Endothelial cell of umbilical vein (primary cell): ENCODE results near the gene SP100. TPM values are rescaled to one million over a fixed set of nuclear protein-coding genes. Genes with fewer than 3 reads are reported as not detected.

Source experiments
- BruUV-seq: library from RNA; stranded (reverse); fragments of 400-500 nt; replicated peaks from 2 replicates; lab custom pipeline; 2021; lab: Mats Ljungman, UMichigan
- CTCF ChIA-PET: fragments of 300-600, 350-600 bp; sonication (Branson Sonifier 250); formaldehyde crosslinking; loops from one replicate; lab custom pipeline; 2021; ENCODE audit warnings: antibody characterized with exemption, inconsistent platforms; lab: Charles Lee
- POLR2A ChIA-PET: fragments of 300-600, 350-600 bp; sonication (Branson Sonifier 250); formaldehyde crosslinking; loops from one replicate; lab custom pipeline; 2021; ENCODE audit warnings: antibody characterized with exemption, inconsistent platforms; lab: Charles Lee
- DNase-seq: peaks from one replicate; pipeline ENCODE4 v3.0.0-alpha.2; 2011; ENCODE audit warnings: low read depth, low spot score
- FAIRE-seq: peaks from 2 replicates; lab custom pipeline; 2011; peaks lifted over from hg19 to GRCh38; lab: Jason Lieb, UNC
- H2AFZ ChIP-seq: 2 replicates; pipeline ENCODE4 v1.6.0; 2012; ENCODE audit warnings: low read depth, low read length, control low read depth, inconsistent platforms
- H3K27ac ChIP-seq: 2 replicates; pipeline ENCODE4 v1.5.1; 2011; ENCODE audit warnings: low read depth, mild to moderate bottlenecking, control low read depth, low read length, moderate library complexity; ENCODE audit not compliant: insufficient read depth
- H3K27me3 ChIP-seq, 2 experiments: 2 replicates each; pipeline versions ENCODE4 v1.6.0 to v1.6.1; 2011; ENCODE audit warnings: low read length in 2 of 2, mixed read lengths in 1 of 2; ENCODE audit not compliant: control insufficient read depth in 2 of 2, insufficient read depth in 2 of 2
- H3K36me3 ChIP-seq, 2 experiments: 2 replicates in 1 of 2; 3 replicates in 1 of 2; pipeline ENCODE4 v1.5.1; 2011; ENCODE audit warnings: low read length in 2 of 2, mild to moderate bottlenecking in 1 of 2, moderate library complexity in 1 of 2; ENCODE audit not compliant: control insufficient read depth in 2 of 2, insufficient read depth in 2 of 2; ENCODE audit errors: extremely low read depth in 1 of 2
- H3K4me1 ChIP-seq: 3 replicates; pipeline ENCODE4 v1.5.1; 2011; ENCODE audit warnings: mild to moderate bottlenecking, low read length; ENCODE audit not compliant: control insufficient read depth, insufficient read depth; ENCODE audit errors: extremely low read depth
- H3K4me2 ChIP-seq: 2 replicates; pipeline ENCODE4 v1.6.1; 2011; ENCODE audit warnings: low read length, control low read depth, mixed read lengths; ENCODE audit not compliant: insufficient read depth
- H3K4me3 ChIP-seq, 3 experiments: fragments of 200-600 bp in 1 of 3; sonication (generic), shearing (Covaris generic) in 1 of 3; replicated peaks in 1 of 3; 2 replicates each; pipeline ENCODE4 v1.5.1; 2011 to 2016; ENCODE audit warnings: control low read depth in 3 of 3, low read length in 3 of 3, mild to moderate bottlenecking in 2 of 3, inconsistent platforms in 1 of 3, low read depth in 1 of 3, moderate library complexity in 1 of 3; ENCODE audit not compliant: insufficient read depth in 1 of 3
- H3K79me2 ChIP-seq: 2 replicates; pipeline ENCODE4 v1.6.0; 2012; ENCODE audit warnings: low read length, inconsistent platforms; ENCODE audit not compliant: control insufficient read depth, insufficient read depth
- H3K9ac ChIP-seq: replicated peaks from 2 replicates; pipeline ENCODE3; 2011; ENCODE audit warnings: low read length, control low read depth; ENCODE audit not compliant: insufficient read depth; ENCODE audit errors: extremely low read depth
- H3K9me1 ChIP-seq: replicated peaks from 3 replicates; pipeline ENCODE4 v1.6.0; 2011; ENCODE audit warnings: mild to moderate bottlenecking, low read length; ENCODE audit not compliant: control insufficient read depth, insufficient read depth; ENCODE audit errors: extremely low read depth
- H3K9me3 ChIP-seq: replicated peaks from 2 replicates; pipeline ENCODE4 v1.5.1; 2012; ENCODE audit warnings: low read length, inconsistent platforms; ENCODE audit not compliant: control insufficient read depth, insufficient read depth
- H4K20me1 ChIP-seq: replicated peaks from 2 replicates; pipeline ENCODE3; 2011; ENCODE audit warnings: mild to moderate bottlenecking, low read length; ENCODE audit not compliant: control insufficient read depth, insufficient read depth; ENCODE audit errors: extremely low read depth
- EZH2 ChIP-seq: IDR thresholded peaks from 2 replicates; pipeline ENCODE4 v1.6.1; 2012; ENCODE audit warnings: borderline replicate concordance, low read depth, mild to moderate bottlenecking, moderate library complexity, low read length, inconsistent platforms; ENCODE audit not compliant: severe bottlenecking
- FOS ChIP-seq: IDR thresholded peaks from 2 replicates; pipeline ENCODE4 v1.6.1; 2011; ENCODE audit warnings: mild to moderate bottlenecking, low read length, moderate library complexity, borderline replicate concordance; ENCODE audit not compliant: insufficient read depth
- GATA2 ChIP-seq: IDR thresholded peaks from 2 replicates; pipeline ENCODE4 v1.7.0; 2011; ENCODE audit warnings: low read depth, mild to moderate bottlenecking, moderate library complexity, mixed read lengths, low read length; ENCODE audit not compliant: insufficient read length, insufficient read depth
- JUN ChIP-seq: IDR thresholded peaks from 2 replicates; pipeline ENCODE4 v1.6.1; 2011; ENCODE audit warnings: borderline replicate concordance, low read depth; ENCODE audit not compliant: insufficient read length, insufficient read depth
- MYC ChIP-seq: IDR thresholded peaks from one replicate; pipeline ENCODE4 v1.6.1; 2011; ENCODE audit warnings: mild to moderate bottlenecking, low read depth, low read length
- POLR2A ChIP-seq: IDR thresholded peaks from 2 replicates; pipeline ENCODE4 v1.6.1; 2012; ENCODE audit warnings: low read depth, mild to moderate bottlenecking, control low read depth, low read length
- POLR2AphosphoS5 ChIP-seq: IDR thresholded peaks from 2 replicates; pipeline ENCODE4 v1.6.1; 2012; ENCODE audit warnings: low read depth, mild to moderate bottlenecking, control low read depth, low read length, moderate library complexity; ENCODE audit not compliant: insufficient read depth
- dilution Hi-C: fragments of 300-500 bp; cut with MboI; formaldehyde crosslinking; loops from one replicate; pipeline ENCODE4 v1.15.0; 2019; ENCODE audit warnings: low sequenced_read_pairs; ENCODE audit not compliant: extremely low pct_ligation_motif_present
- intact Hi-C: fragments of 100-400 bp; cut with micrococcal nuclease; formaldehyde crosslinking; loops from one replicate; pipeline ENCODE4 v1.10.0; 2022
- polyA plus RNA-seq, 4 experiments: library from polyadenylated mRNA; depleted of rRNA in 3 of 4; stranded (reverse) in 3 of 4; unstranded in 1 of 4; fragments of >200 nt; gene quantifications; 2 replicates each; pipeline versions ENCODE4 v1.2.1 to v1.2.3, GENCODE V29; 2011 to 2012; ENCODE audit warnings: missing spikeins in 1 of 4
- total RNA-seq: library from RNA; stranded (reverse); gene quantifications from 2 replicates; pipeline ENCODE4 v1.2.3, GENCODE V29; 2021
- TF ChIP-seq, protein P1 (sequence below): IDR thresholded peaks from 2 replicates; pipeline ENCODE4 v1.6.1; 2011; ENCODE audit not compliant: insufficient read depth, insufficient read length
- TF ChIP-seq, protein P2 (sequence below), 2 donors: IDR thresholded peaks; 1 replicate in 1 of 2; 2 replicates in 1 of 2; pipeline ENCODE4 v1.5.1; 2011; ENCODE audit warnings: low read length in 2 of 2, mild to moderate bottlenecking in 2 of 2, moderate library complexity in 2 of 2, control low read depth in 1 of 2, inconsistent platforms in 1 of 2, low read depth in 1 of 2; ENCODE audit not compliant: insufficient read depth in 1 of 2; ENCODE audit errors: extremely low read depth in 1 of 2

The SP100 gene
- total and polyA plus RNA-seq, 2 donors (not counting 3 experiments of a cell fraction or from before 2014, with no cell fraction given): 33.7 to 108 TPM

- Histone ChIP-seq H3K9me3 (peaks cover 2% of the 10 kb centered on the region), H3K79me2 (peaks cover 90% of the 10 kb centered on the region), H3K4me1 (no peaks in the 10 kb centered on the region), H3K4me2 (no peak overlapping the region), H4K20me1 (peaks cover 7% of the 10 kb centered on the region), H3K4me3 (no peak overlapping the region), H3K27ac (no peak overlapping the region), H2AFZ (no peak overlapping the region), H3K9me1 (no peaks in the 10 kb centered on the region), H3K9ac (no peak overlapping the region), H3K36me3 (peaks cover 0 to under 1% of the 10 kb centered on the region in 2 experiments), H3K27me3 (no peaks in the 10 kb centered on the region)
- intact Hi-C loops: no loop called here
- CTCF ChIA-PET: interaction anchor here (0.9 to 1.9 kb wide), 2 partner anchors 9 to 17 kb away, joined by 3 to 7 read pairs; no protein-coding TSS in a partner anchor
- POLR2A ChIA-PET: no interaction called here
- dilution Hi-C loops: no loop called here
- no peak for FAIRE-seq
- DNase-seq: no peak
- BruUV-seq: no TSS peak
- TF ChIP-seq EZH2: no peak
These were observed 15.2 kb downstream of the SP100 start for GRCh38 chr2:230430957-230431910.

GRCh38 chr2:230434677-230435324 lies 18.8 kb downstream of the SP100 start:
- no peak overlapping the region for H3K9ac ChIP-seq
- BruUV-seq: no TSS peak
- H4K20me1 ChIP-seq: peaks cover 7% of the 10 kb centered on the region
- CTCF ChIA-PET: no interaction called here
- TF ChIP-seq, protein P1, sequence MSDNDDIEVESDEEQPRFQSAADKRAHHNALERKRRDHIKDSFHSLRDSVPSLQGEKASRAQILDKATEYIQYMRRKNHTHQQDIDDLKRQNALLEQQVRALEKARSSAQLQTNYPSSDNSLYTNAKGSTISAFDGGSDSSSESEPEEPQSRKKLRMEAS: no peak
- TF ChIP-seq, protein P2, sequence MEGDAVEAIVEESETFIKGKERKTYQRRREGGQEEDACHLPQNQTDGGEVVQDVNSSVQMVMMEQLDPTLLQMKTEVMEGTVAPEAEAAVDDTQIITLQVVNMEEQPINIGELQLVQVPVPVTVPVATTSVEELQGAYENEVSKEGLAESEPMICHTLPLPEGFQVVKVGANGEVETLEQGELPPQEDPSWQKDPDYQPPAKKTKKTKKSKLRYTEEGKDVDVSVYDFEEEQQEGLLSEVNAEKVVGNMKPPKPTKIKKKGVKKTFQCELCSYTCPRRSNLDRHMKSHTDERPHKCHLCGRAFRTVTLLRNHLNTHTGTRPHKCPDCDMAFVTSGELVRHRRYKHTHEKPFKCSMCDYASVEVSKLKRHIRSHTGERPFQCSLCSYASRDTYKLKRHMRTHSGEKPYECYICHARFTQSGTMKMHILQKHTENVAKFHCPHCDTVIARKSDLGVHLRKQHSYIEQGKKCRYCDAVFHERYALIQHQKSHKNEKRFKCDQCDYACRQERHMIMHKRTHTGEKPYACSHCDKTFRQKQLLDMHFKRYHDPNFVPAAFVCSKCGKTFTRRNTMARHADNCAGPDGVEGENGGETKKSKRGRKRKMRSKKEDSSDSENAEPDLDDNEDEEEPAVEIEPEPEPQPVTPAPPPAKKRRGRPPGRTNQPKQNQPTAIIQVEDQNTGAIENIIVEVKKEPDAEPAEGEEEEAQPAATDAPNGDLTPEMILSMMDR (IDR thresholded peaks at IDR 0.05; ENCODE audit: extremely low read depth in 1 of 2, insufficient read depth in 1 of 2, low read depth in 1 of 2, low read length in 2 of 2): no peak
- TF ChIP-seq JUN: no peak
- TF ChIP-seq EZH2: no peak
- TF ChIP-seq MYC: no peak
- no peak for TF ChIP-seq POLR2AphosphoS5
- TF ChIP-seq GATA2: no peak
- TF ChIP-seq POLR2A: no peak
- no peak for TF ChIP-seq FOS
- peaks cover 2% of the 10 kb centered on the region for H3K9me3 ChIP-seq
- peaks cover 0 to 2% of the 10 kb centered on the region in 2 experiments for H3K36me3 ChIP-seq
- POLR2A ChIA-PET: no interaction called here
- no peak overlapping the region for H3K4me2 ChIP-seq
- FAIRE-seq: no peak
- intact Hi-C loops (no loop called here), dilution Hi-C loops (no loop called here)
- H3K79me2 ChIP-seq: peaks cover 83% of the 10 kb centered on the region
- H2AFZ ChIP-seq: no peak overlapping the region
- peaks cover 7% of the 10 kb centered on the region for H3K4me1 ChIP-seq
- H3K27me3 ChIP-seq: no peaks in the 10 kb centered on the region
- H3K9me1 ChIP-seq: no peaks in the 10 kb centered on the region
- no peak overlapping the region for H3K4me3 ChIP-seq
- no peak overlapping the region for H3K27ac ChIP-seq
- DNase-seq: no peak
